ENCODE data around the gene STK11IP. TPM values are rescaled to one million over a fixed set of nuclear protein-coding genes. Genes with fewer than 3 reads are reported as not detected.

Gene STK11IP
- total RNA-seq, 2 donors from 2014 or later: 20.0 to 25.3 TPM

- Histone ChIP-seq H3K27ac (no peak overlapping the region), H3K9me3 (no peaks in the 10 kb centered on the region), H3K4me3 (no peak overlapping the region), H3K4me1 (ENCODE audit: control insufficient read depth in 1 of 2, low read depth in 2 of 2) (peaks cover 0 to 16% of the 10 kb centered on the region in 2 donors), H3K36me3 (no peaks in the 10 kb centered on the region), H3K27me3 (replicated peaks; ENCODE audit: insufficient read depth) (no peaks in the 10 kb centered on the region)
- TF ChIP-seq, protein P1, sequence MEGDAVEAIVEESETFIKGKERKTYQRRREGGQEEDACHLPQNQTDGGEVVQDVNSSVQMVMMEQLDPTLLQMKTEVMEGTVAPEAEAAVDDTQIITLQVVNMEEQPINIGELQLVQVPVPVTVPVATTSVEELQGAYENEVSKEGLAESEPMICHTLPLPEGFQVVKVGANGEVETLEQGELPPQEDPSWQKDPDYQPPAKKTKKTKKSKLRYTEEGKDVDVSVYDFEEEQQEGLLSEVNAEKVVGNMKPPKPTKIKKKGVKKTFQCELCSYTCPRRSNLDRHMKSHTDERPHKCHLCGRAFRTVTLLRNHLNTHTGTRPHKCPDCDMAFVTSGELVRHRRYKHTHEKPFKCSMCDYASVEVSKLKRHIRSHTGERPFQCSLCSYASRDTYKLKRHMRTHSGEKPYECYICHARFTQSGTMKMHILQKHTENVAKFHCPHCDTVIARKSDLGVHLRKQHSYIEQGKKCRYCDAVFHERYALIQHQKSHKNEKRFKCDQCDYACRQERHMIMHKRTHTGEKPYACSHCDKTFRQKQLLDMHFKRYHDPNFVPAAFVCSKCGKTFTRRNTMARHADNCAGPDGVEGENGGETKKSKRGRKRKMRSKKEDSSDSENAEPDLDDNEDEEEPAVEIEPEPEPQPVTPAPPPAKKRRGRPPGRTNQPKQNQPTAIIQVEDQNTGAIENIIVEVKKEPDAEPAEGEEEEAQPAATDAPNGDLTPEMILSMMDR (IDR thresholded peaks at IDR 0.05): no peak
- DNase-seq (ENCODE audit: low spot score) (no peak), ATAC-seq (ENCODE audit: insufficient number of reproducible peaks, low FRiP score, low read depth) (no peak)
Measured at GRCh38 chr2:219662566-219662965, 64.9 kb downstream of the STK11IP start.

GRCh38 chr2:219663116-219663762 is 65.6 kb downstream of the STK11IP start:
- H3K36me3 ChIP-seq: no peaks in the 10 kb centered on the region
- DNase-seq (ENCODE audit: low spot score) (no peak), ATAC-seq (ENCODE audit: insufficient number of reproducible peaks, low FRiP score, low read depth) (no peak)
- H3K27ac ChIP-seq: no peak overlapping the region
- no peaks in the 10 kb centered on the region for H3K27me3 ChIP-seq (replicated peaks; ENCODE audit: insufficient read depth)
- TF ChIP-seq, protein P1 (IDR thresholded peaks at IDR 0.05): no peak
- no peaks in the 10 kb centered on the region for H3K9me3 ChIP-seq
- peaks cover 0 to 10% of the 10 kb centered on the region in 2 donors for H3K4me1 ChIP-seq (ENCODE audit: control insufficient read depth in 1 of 2, low read depth in 2 of 2)
- H3K4me3 ChIP-seq: no peak overlapping the region

DNA sequence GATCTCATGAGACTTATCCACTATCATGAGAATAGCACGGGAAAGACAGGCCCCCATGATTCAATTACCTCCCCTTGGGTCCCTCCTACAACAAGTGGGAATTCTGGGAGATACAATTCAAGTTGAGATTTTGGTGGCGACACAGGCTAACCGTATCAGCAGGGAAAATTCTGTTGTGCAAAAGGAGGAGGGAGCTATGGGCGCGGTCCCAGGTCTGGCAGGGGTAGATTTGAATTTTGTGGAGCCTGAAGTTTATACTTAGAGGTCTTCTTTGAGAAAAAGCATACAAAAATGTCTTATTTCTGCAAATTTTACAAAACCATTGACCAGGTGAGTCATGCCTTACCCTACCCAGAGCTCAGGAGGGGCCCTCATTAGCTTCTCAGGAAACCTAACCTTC is 66.4 kb downstream of the STK11IP start:
- Histone ChIP-seq H3K9me3 (no peaks in the 10 kb centered on the region), H3K4me3 (no peak overlapping the region), H3K27me3 (replicated peaks; ENCODE audit: insufficient read depth) (no peaks in the 10 kb centered on the region), H3K27ac (no peak overlapping the region), H3K36me3 (no peaks in the 10 kb centered on the region), H3K4me1 (ENCODE audit: control insufficient read depth in 1 of 2, low read depth in 2 of 2) (peaks cover 0 to 6% of the 10 kb centered on the region in 2 donors)
- ATAC-seq (ENCODE audit: insufficient number of reproducible peaks, low FRiP score, low read depth) (no peak), DNase-seq (ENCODE audit: low spot score) (no peak)
- TF ChIP-seq, protein P1 (IDR thresholded peaks at IDR 0.05): no peak

- DNase-seq (ENCODE audit: low spot score) (no peak), ATAC-seq (ENCODE audit: insufficient number of reproducible peaks, low FRiP score, low read depth) (no peak)
Measured at GRCh38 chr2:219664944-219665343, 67.3 kb downstream of the STK11IP start.

GRCh38 chr2:219665926-219666325 is 68.3 kb downstream of the STK11IP start:
- Histone ChIP-seq H3K4me3 (no peak overlapping the region), H3K36me3 (no peaks in the 10 kb centered on the region), H3K9me3 (no peaks in the 10 kb centered on the region), H3K27ac (no peak overlapping the region), H3K4me1 (ENCODE audit: control insufficient read depth in 1 of 2, low read depth in 2 of 2) (peaks cover 0 to 6% of the 10 kb centered on the region in 2 donors), H3K27me3 (replicated peaks; ENCODE audit: insufficient read depth) (no peaks in the 10 kb centered on the region)
- TF ChIP-seq, protein P1 (IDR thresholded peaks at IDR 0.05): no peak
- ATAC-seq (ENCODE audit: insufficient number of reproducible peaks, low FRiP score, low read depth) (no peak), DNase-seq (ENCODE audit: low spot score) (no peak)

More at GRCh38 chr2:219664944-219665343, 67.3 kb downstream of the STK11IP start:
- no peak overlapping the region for H3K4me3 ChIP-seq
- no peaks in the 10 kb centered on the region for H3K27me3 ChIP-seq (replicated peaks; ENCODE audit: insufficient read depth)
- TF ChIP-seq, protein P1 (IDR thresholded peaks at IDR 0.05): no peak
- H3K9me3 ChIP-seq: no peaks in the 10 kb centered on the region
- H3K27ac ChIP-seq: no peak overlapping the region
- no peaks in the 10 kb centered on the region for H3K36me3 ChIP-seq
- H3K4me1 ChIP-seq (ENCODE audit: control insufficient read depth in 1 of 2, low read depth in 2 of 2): peaks cover 0 to 6% of the 10 kb centered on the region in 2 donors

Other genes starting within 250 kb of the STK11IP start
- 10 to 100 TPM; 42.7 to 51.2 TPM for gene DNPEP, start 209.9 kb upstream of the STK11IP start, total RNA-seq
- 100 to 1,000 TPM; 146 to 302 TPM for gene DES, start 179.5 kb upstream of the STK11IP start, total RNA-seq
- gene SPEG, start 163.0 kb upstream of the STK11IP start, total RNA-seq: 100 to 1,000 TPM; 426 to 455 TPM
- gene GMPPA, start 99.0 kb upstream of the STK11IP start, total RNA-seq: 10 to 100 TPM; 30.5 to 56.5 TPM
- gene ASIC4, start 83.4 kb upstream of the STK11IP start, total RNA-seq: under 1 TPM in 1 of 2 donors, not detected in 1; 0.41 TPM
- 100 to 1,000 TPM; 184 to 269 TPM for gene CHPF, start 54.0 kb upstream of the STK11IP start, total RNA-seq
- 1 to 10 TPM; 1.4 to 3.9 TPM for gene TMEM198, start 53.8 kb upstream of the STK11IP start, total RNA-seq
- gene OBSL1, start 26.3 kb upstream of the STK11IP start, total RNA-seq: 100 to 1,000 TPM in 1 of 2 donors, 10 to 100 TPM in 1; 88.7 to 151 TPM
- 1 to 10 TPM; 1.2 to 1.6 TPM for gene INHA, start 25.5 kb upstream of the STK11IP start, total RNA-seq
- 1 to 10 TPM; 5.6 to 6.5 TPM for gene SLC4A3, start 29.8 kb downstream of the STK11IP start, total RNA-seq

Data from thoracic aorta (tissue), 2 donors.